ENCODE data around the gene LRRC75B.

Gene LRRC75B

DNA sequence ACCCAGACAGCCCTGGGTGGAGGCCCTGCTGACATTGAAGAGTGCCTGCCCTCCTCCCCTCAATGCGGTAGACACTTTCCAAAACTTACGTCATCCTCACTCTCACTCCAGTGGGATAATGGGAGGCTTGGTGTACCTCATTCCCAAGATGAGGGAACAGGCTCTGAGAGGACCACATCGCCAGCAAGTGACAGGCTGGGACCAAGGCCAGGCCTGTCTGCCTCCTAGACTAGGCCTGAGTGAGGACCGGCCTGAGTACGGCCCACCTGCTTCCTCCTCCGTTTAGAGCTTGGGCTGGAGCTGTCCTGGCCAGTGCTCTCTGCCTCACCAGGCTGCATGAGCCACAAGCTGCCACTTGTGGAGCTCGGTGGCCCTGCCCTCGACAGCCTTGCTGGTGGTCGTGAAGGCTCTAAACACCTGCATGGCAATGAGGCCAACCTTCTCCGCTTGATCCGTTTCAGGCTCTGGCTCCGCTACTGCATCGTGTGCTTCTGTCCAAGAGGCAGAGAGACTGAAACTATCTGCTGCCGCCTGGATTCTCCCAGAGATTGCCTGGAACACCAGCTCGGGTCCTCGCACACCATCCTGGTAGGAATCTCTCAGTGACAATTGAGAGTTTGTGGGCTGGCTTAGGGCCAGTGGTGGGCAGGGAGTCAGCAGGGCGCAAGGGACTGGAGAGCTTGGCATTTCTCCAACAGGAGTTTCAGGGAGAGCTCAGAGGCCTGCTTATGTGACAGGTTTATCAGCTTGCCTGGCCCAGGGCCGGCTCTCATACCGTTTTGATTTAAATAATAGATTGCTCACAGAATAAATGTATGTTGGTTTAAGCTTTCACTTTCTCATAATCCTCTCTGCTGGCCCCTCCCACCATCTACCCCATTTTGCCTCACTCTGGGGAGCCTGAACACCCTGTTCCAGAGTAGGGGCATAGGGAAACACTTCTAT, 9.4 kb downstream of the LRRC75B start (continued):
- TF ChIP-seq ZNF280D (tag by site-specific recombination; IDR thresholded peaks at IDR 0.05) (no peak), PRDM6 (tag by site-specific recombination; IDR thresholded peaks at IDR 0.05) (peak; percentile 46; the same call in 1 of the 2 replicates), ZBTB8A (tag by site-specific recombination; IDR thresholded peaks at IDR 0.05) (peak; percentile 61), BCL6B (tag by site-specific recombination; IDR thresholded peaks at IDR 0.05) (peak; percentile 58; the same call in 1 of the 2 replicates), WT1 (tag by site-specific recombination; IDR thresholded peaks at IDR 0.05) (peak; percentile 69), ZBTB21 (tag by site-specific recombination; IDR thresholded peaks at IDR 0.05) (no peak), ZNF174 (tag by site-specific recombination; IDR thresholded peaks at IDR 0.05) (no peak), ZIC2 (tag by site-specific recombination; IDR thresholded peaks at IDR 0.05) (peak; percentile 65), ZNF488 (tag by site-specific recombination; IDR thresholded peaks at IDR 0.05) (no peak), ZNF660 (tag by site-specific recombination; IDR thresholded peaks at IDR 0.05) (no peak; the same call in 1 of the 2 replicates), ZNF658 (tag by site-specific recombination; IDR thresholded peaks at IDR 0.05) (no peak), ZNF837 (tag by site-specific recombination; IDR thresholded peaks at IDR 0.05) (no peak), ZFP37 (tag by site-specific recombination; IDR thresholded peaks at IDR 0.05) (no peak), ZNF148 (tag by site-specific recombination; IDR thresholded peaks at IDR 0.05; ENCODE audit: borderline replicate concordance) (no peak), ZNF561 (tag by site-specific recombination; IDR thresholded peaks at IDR 0.05; ENCODE audit: borderline replicate concordance) (peak; percentile 30; the same call in 1 of the 2 replicates), YY2 (tag by site-specific recombination; IDR thresholded peaks at IDR 0.05) (peak; percentile 60; the same call in 1 of the 2 replicates), GLIS2 (tag by site-specific recombination; IDR thresholded peaks at IDR 0.05) (peak; percentile 63), ZNF221 (tag by site-specific recombination; IDR thresholded peaks at IDR 0.05; ENCODE audit: borderline replicate concordance) (no peak), ZFP41 (tag by site-specific recombination; IDR thresholded peaks at IDR 0.05; ENCODE audit: borderline replicate concordance) (no peak), ZNF239 (tag by site-specific recombination; IDR thresholded peaks at IDR 0.05) (no peak), ZNF140 (tag by site-specific recombination; IDR thresholded peaks at IDR 0.05) (no peak), ZNF266 (tag by site-specific recombination; IDR thresholded peaks at IDR 0.05; ENCODE audit: low read depth) (no peak), ZBTB44 (tag by site-specific recombination; IDR thresholded peaks at IDR 0.05) (peak; percentile 17; the same call in 1 of the 2 replicates), ZNF138 (tag by site-specific recombination; IDR thresholded peaks at IDR 0.05; ENCODE audit: borderline replicate concordance) (no peak)
- TF ChIP-seq, protein P1, sequence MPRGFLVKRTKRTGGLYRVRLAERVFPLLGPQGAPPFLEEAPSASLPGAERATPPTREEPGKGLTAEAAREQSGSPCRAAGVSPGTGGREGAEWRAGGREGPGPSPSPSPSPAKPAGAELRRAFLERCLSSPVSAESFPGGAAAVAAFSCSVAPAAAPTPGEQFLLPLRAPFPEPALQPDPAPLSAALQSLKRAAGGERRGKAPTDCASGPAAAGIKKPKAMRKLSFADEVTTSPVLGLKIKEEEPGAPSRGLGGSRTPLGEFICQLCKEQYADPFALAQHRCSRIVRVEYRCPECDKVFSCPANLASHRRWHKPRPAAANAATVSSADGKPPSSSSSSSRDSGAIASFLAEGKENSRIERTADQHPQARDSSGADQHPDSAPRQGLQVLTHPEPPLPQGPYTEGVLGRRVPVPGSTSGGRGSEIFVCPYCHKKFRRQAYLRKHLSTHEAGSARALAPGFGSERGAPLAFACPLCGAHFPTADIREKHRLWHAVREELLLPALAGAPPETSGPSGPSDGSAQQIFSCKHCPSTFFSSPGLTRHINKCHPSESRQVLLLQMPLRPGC (tag by site-specific recombination; IDR thresholded peaks at IDR 0.05): no peak

Data from HEK293 (cell line).